Mucosa of stomach (tissue), 1 donor: ENCODE data around the gene HIPK2.

Source experiments
- H3K27me3 ChIP-seq: one replicate; pipeline ENCODE4 v1.7.0; 2013; ENCODE audit warnings: mild to moderate bottlenecking, low read length; ENCODE audit not compliant: control insufficient read depth, insufficient read depth
- H3K36me3 ChIP-seq: one replicate; pipeline ENCODE4 v1.7.0; 2013; ENCODE audit warnings: low read length; ENCODE audit not compliant: control insufficient read depth, insufficient read depth
- H3K4me1 ChIP-seq: one replicate; pipeline ENCODE4 v1.7.0; 2013; ENCODE audit warnings: mild to moderate bottlenecking, low read length; ENCODE audit not compliant: control insufficient read depth, insufficient read depth
- H3K4me3 ChIP-seq: one replicate; pipeline ENCODE4 v1.7.0; 2013; ENCODE audit warnings: low read length
- H3K9ac ChIP-seq: one replicate; pipeline ENCODE4 v1.7.0; 2013; ENCODE audit warnings: mild to moderate bottlenecking, low read length, moderate library complexity
- H3K9me3 ChIP-seq: one replicate; pipeline ENCODE4 v1.7.0; 2013; ENCODE audit warnings: mild to moderate bottlenecking, low read length, moderate library complexity; ENCODE audit not compliant: control insufficient read depth
- donor health status: Pancreatic carcinoma.

Gene HIPK2

DNA sequence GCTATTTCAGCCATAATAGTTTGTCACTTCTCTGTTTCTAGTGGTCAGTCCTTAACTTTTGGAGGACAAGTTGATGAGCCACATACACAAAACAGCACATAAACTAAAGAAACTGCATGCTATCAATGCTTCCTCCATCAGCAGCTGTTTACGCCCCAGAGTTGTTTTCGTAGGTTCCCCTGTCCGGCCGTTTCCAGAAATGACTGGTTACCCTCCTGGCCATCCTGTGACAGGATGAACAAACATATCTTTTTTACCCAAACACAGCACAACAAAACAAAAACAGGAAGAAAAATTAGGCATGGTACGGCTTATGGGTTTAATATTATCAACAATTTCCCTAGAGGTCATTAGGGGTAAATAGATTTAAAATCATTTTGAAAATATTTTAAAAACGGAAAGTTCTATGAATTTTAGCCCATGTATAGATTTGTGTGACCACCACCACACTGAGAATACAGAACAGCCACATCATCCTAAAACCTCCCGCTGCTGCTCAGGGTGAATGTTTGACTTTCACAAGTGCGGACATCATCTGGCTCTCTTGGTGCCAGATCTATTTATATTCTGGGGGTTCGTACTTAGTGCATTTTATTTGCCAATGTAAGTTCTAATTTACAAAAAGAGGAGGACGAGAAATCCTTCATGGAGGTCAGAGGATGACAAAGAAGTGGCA lies 74.8 kb downstream of the HIPK2 start:
- no peak overlapping the region for H3K4me3 ChIP-seq
- no peak overlapping the region for H3K9ac ChIP-seq
- no peaks in the 10 kb centered on the region for H3K27me3 ChIP-seq
- no peaks in the 10 kb centered on the region for H3K9me3 ChIP-seq
- H3K4me1 ChIP-seq: peaks cover 31% of the 10 kb centered on the region
- peaks cover 12% of the 10 kb centered on the region for H3K36me3 ChIP-seq

- H3K27me3 ChIP-seq: no peaks in the 10 kb centered on the region
- H3K36me3 ChIP-seq: peaks cover 12% of the 10 kb centered on the region
- H3K9ac ChIP-seq: no peak overlapping the region
- H3K4me3 ChIP-seq: no peak overlapping the region
- H3K4me1 ChIP-seq: peaks cover 32% of the 10 kb centered on the region
- no peaks in the 10 kb centered on the region for H3K9me3 ChIP-seq
Observed at GRCh38 chr7:139702313-139702731, 75.5 kb downstream of the HIPK2 start.

DNA sequence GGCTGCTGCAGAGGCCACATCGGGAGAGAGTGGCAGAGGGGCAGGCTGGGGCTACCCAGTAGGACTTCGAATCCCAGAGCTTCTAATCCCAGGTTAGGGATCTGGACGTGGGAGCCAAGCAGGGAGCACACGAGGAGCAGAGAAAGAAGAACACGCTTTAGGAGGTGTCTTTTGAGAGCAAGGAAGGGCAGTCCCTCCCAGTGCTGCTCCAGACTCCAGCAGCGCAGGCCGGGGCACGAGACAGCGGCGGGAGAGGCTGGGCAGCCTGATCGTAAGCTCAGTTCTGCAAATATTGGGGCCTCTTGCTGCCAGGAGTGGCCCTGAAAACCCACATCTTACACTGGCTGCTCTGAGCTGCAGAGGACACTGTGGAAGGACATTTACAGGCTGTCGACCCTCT lies 75.9 kb downstream of the HIPK2 start:
- Histone ChIP-seq H3K4me1 (peaks cover 36% of the 10 kb centered on the region), H3K27me3 (no peaks in the 10 kb centered on the region)

GRCh38 chr7:139700505-139701235 lies 77.1 kb downstream of the HIPK2 start:
- Histone ChIP-seq H3K4me1 (peaks cover 48% of the 10 kb centered on the region), H3K27me3 (no peaks in the 10 kb centered on the region), H3K9me3 (no peaks in the 10 kb centered on the region), H3K9ac (no peak overlapping the region), H3K36me3 (peaks cover 12% of the 10 kb centered on the region), H3K4me3 (no peak overlapping the region)

More for the DNA sequence above, 75.9 kb downstream of the HIPK2 start:
- Histone ChIP-seq H3K4me3 (no peak overlapping the region), H3K9ac (no peak overlapping the region), H3K9me3 (no peaks in the 10 kb centered on the region), H3K36me3 (peaks cover 12% of the 10 kb centered on the region)

DNA sequence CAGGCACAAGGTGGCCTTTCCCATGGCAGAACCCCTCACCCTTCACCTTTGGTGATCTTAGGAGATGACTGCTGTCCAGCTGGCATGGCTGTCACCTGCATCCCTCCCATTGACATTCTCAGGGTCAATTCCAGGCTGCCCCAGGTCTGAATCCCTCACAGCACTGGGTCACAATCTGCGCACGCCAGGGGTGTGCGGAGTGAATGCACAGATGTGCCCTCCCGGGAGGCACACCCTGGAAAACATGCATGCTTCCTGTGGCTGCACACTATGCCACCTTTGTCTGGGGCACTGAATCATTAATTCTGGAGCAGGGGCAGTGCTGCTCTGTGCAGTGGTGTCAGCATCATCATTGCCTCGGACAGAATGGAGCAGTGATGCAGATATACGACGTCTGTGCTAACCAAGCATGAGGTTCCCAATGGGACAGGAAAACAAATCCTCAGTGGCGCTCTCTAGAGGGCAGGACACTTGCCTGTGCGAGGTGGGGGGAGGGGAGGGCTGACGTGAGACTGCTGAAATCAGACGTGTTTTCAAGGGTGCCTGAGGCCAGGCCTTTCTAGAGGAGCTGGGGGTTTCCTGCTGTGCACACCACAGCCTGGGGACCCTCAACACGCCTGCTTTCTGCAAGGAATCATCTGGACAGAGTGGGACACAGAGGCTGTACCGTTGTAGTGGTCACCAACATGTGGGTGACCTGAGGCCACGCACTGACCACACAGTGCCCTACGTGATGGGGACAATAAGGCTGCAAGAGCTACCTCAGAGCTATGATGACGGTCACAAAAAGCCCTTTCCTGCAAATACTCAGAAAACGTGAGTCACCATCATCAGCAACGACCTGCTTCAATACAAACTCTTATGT lies 77.9 kb downstream of the HIPK2 start:
- peaks cover 47% of the 10 kb centered on the region for H3K4me1 ChIP-seq

GRCh38 chr7:139698844-139699243 lies 79.0 kb downstream of the HIPK2 start:
- no peak overlapping the region for H3K4me3 ChIP-seq
- no peaks in the 10 kb centered on the region for H3K27me3 ChIP-seq
- no peaks in the 10 kb centered on the region for H3K36me3 ChIP-seq
- H3K4me1 ChIP-seq: peaks cover 37% of the 10 kb centered on the region
- H3K9ac ChIP-seq: no peak overlapping the region
- no peaks in the 10 kb centered on the region for H3K9me3 ChIP-seq

More for the DNA sequence above, 77.9 kb downstream of the HIPK2 start:
- Histone ChIP-seq H3K9ac (no peak overlapping the region), H3K27me3 (no peaks in the 10 kb centered on the region), H3K4me3 (no peak overlapping the region), H3K9me3 (no peaks in the 10 kb centered on the region), H3K36me3 (peaks cover 9% of the 10 kb centered on the region)

DNA sequence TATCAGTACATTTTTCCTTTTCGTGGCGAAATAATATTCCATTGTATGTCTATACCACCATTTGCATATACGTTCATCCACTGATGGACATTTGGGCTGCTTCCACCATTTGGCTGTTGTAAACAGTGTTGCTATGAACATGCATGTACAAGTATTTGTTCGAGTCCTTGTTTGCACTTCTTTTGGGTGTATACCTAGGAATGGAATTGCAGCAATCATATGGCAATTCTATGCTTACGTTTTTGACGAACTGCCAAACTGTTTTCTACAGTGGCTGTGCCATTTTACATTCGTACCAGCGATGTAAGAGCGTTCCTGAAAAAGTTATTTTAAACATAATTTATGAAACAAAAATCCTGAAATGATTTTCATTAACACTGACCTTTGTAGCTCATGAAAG lies 79.5 kb downstream of the HIPK2 start:
- Histone ChIP-seq H3K4me1 (peaks cover 31% of the 10 kb centered on the region), H3K9me3 (no peaks in the 10 kb centered on the region), H3K27me3 (no peaks in the 10 kb centered on the region), H3K36me3 (no peaks in the 10 kb centered on the region), H3K9ac (no peak overlapping the region), H3K4me3 (no peak overlapping the region)

DNA sequence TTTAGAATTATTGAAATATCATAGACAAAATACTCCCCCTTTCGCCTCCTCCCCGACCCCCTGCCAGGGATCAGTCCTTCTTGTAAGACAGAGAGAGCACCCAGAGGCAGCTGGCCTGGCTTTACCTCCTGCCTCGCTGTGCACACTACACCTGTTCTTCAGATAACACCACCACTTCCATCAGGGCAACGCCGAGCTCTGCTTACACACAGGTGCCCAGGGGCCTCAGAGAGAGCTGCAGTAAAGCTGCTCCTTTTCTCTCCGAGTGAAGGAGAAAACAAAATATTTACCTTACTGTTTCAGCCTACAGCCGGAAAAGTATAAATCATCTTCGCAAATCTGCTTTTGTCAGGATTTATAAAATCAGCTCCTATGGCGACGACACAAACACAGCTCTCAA lies 80.7 kb downstream of the HIPK2 start:
- Histone ChIP-seq H3K9me3 (no peaks in the 10 kb centered on the region), H3K36me3 (no peaks in the 10 kb centered on the region), H3K27me3 (no peaks in the 10 kb centered on the region), H3K9ac (no peak overlapping the region), H3K4me3 (no peak overlapping the region), H3K4me1 (peaks cover 24% of the 10 kb centered on the region)

DNA sequence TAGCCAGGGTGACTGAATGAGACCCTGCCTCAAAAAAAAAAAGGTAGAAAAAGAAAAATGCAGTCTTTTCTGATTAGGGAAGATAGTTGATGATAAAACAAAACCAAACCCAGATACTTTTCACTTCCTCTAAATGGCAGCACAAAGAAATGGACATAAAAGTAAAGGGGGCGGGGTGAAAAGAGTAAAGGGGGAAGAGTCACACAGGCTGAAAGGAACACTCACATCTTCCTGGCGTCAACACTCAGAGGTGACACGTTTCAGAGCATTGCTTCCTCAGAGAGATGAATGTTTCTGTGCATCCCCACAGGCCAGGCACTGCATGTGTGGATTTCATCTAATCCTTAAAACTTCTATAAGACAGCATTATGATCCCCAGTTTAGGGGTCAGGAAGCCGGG lies 81.2 kb downstream of the HIPK2 start:
- Histone ChIP-seq H3K27me3 (no peaks in the 10 kb centered on the region), H3K4me1 (peaks cover 26% of the 10 kb centered on the region), H3K9me3 (no peaks in the 10 kb centered on the region), H3K36me3 (no peaks in the 10 kb centered on the region), H3K9ac (no peak overlapping the region), H3K4me3 (no peak overlapping the region)

DNA sequence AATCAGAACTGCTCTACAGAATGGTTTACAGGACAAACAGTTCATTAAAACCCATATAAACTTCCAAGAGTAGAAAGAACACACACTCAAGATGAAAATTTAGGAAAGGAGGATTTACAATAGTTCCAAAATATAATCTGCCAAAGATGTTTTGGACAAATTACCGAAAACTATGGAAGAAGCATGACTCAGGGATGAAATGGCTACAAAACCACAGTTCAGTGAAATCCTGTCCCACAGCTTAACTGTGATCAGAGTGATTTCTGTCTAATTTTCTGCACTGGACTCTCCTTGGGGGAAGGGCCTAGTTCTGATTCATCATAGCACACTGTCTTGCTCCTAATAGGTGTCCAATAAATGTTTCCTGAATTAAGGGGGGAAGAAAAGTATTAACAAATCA lies 82.2 kb downstream of the HIPK2 start:
- Histone ChIP-seq H3K9ac (no peak overlapping the region), H3K9me3 (no peaks in the 10 kb centered on the region), H3K27me3 (no peaks in the 10 kb centered on the region), H3K4me1 (peaks cover 35% of the 10 kb centered on the region), H3K36me3 (no peaks in the 10 kb centered on the region), H3K4me3 (no peak overlapping the region)

GRCh38 chr7:139695051-139695450 lies 82.7 kb downstream of the HIPK2 start:
- H3K9me3 ChIP-seq: no peaks in the 10 kb centered on the region
- no peak overlapping the region for H3K9ac ChIP-seq
- no peak overlapping the region for H3K4me3 ChIP-seq
- peaks cover 35% of the 10 kb centered on the region for H3K4me1 ChIP-seq
- no peaks in the 10 kb centered on the region for H3K27me3 ChIP-seq
- no peaks in the 10 kb centered on the region for H3K36me3 ChIP-seq

DNA sequence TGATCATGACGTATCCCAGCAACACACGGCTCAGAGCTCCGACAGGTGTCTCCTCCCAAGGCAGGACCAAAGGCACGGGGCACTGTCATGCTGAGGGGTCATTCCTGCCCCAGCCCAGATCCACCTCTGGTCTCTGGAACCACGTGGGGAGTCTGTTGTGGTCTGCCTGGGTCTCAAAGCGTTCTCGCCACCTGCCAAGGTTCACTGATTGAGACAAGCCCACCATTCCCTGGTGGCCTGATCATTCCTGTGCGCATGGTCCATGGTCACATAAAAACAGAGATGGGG lies 83.5 kb downstream of the HIPK2 start:
- peaks cover under 1% of the 10 kb centered on the region for H3K36me3 ChIP-seq
- H3K4me1 ChIP-seq: peaks cover 35% of the 10 kb centered on the region
- H3K4me3 ChIP-seq: no peak overlapping the region
- no peaks in the 10 kb centered on the region for H3K27me3 ChIP-seq
- H3K9ac ChIP-seq: no peak overlapping the region
- H3K9me3 ChIP-seq: no peaks in the 10 kb centered on the region
